Activated T-helper 1 cell treated with anti-CD3 and anti-CD28 coated beads, Interleukin-2, amount 50 U/mL, for 16 hours (primary cell): ENCODE results near the gene SCG2.

ENCODE experiments used
- DNase-seq, 2 donors: peaks; one replicate each; pipeline ENCODE4 v3.0.0-alpha.2; 2020; ENCODE audit warnings: low read depth in 1 of 2, low spot score in 1 of 2

SCG2 gene

GRCh38 chr2:223578846-223579245 lies 23.3 kb downstream of the SCG2 start:
- DNase-seq: no peak

GRCh38 chr2:223576873-223577272 lies 25.3 kb downstream of the SCG2 start:
- no peak for DNase-seq

- no peak for DNase-seq
Observed at GRCh38 chr2:223570784-223571183, 31.4 kb downstream of the SCG2 start.

GRCh38 chr2:223566396-223566795 lies 35.8 kb downstream of the SCG2 start:
- DNase-seq: no peak

GRCh38 chr2:223563462-223563861 lies 38.7 kb downstream of the SCG2 start:
- no peak for DNase-seq

- DNase-seq: no peak
Observed at GRCh38 chr2:223562078-223562477, 40.1 kb downstream of the SCG2 start.

GRCh38 chr2:223560749-223561435 lies 41.3 kb downstream of the SCG2 start:
- DNase-seq: no peak

GRCh38 chr2:223558970-223559369 lies 43.2 kb downstream of the SCG2 start:
- no peak for DNase-seq

GRCh38 chr2:223554923-223555322 lies 47.2 kb downstream of the SCG2 start:
- DNase-seq: no peak

GRCh38 chr2:223549215-223549614 lies 52.9 kb downstream of the SCG2 start:
- DNase-seq: no peak

- no peak for DNase-seq
Observed at GRCh38 chr2:223548194-223548593, 54.0 kb downstream of the SCG2 start.
